Measurements from ENCODE around the gene PLA2G4E.

DNA sequence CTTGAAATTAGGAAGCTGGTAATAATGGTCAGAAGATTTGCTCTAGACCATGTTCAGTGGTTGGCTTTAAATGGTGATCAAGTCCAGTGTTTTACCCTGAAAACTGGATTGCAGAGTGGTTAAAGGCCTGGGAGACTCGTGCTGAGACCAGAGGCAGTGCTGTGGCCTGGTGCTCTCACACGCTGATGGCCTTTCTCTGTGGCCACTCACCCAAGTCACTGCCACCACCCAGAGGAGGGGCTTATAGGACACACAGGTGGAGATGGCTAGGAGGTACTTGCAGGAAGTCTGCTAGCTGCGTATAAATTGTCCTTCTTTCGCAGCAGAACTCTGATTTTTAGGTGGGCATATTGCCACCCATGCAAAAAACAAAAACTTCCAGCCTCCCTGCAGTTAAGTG lies 42.3 kb downstream of the PLA2G4E start:
- TF ChIP-seq, protein P1, sequence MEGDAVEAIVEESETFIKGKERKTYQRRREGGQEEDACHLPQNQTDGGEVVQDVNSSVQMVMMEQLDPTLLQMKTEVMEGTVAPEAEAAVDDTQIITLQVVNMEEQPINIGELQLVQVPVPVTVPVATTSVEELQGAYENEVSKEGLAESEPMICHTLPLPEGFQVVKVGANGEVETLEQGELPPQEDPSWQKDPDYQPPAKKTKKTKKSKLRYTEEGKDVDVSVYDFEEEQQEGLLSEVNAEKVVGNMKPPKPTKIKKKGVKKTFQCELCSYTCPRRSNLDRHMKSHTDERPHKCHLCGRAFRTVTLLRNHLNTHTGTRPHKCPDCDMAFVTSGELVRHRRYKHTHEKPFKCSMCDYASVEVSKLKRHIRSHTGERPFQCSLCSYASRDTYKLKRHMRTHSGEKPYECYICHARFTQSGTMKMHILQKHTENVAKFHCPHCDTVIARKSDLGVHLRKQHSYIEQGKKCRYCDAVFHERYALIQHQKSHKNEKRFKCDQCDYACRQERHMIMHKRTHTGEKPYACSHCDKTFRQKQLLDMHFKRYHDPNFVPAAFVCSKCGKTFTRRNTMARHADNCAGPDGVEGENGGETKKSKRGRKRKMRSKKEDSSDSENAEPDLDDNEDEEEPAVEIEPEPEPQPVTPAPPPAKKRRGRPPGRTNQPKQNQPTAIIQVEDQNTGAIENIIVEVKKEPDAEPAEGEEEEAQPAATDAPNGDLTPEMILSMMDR (IDR thresholded peaks at IDR 0.05), result no peak
- TF ChIP-seq POLR2A (IDR thresholded peaks at IDR 0.05), result no peak

Measured in esophagus squamous epithelium (tissue), 4 donors.